ENCODE measurements around the gene ADGRL1.

DNA sequence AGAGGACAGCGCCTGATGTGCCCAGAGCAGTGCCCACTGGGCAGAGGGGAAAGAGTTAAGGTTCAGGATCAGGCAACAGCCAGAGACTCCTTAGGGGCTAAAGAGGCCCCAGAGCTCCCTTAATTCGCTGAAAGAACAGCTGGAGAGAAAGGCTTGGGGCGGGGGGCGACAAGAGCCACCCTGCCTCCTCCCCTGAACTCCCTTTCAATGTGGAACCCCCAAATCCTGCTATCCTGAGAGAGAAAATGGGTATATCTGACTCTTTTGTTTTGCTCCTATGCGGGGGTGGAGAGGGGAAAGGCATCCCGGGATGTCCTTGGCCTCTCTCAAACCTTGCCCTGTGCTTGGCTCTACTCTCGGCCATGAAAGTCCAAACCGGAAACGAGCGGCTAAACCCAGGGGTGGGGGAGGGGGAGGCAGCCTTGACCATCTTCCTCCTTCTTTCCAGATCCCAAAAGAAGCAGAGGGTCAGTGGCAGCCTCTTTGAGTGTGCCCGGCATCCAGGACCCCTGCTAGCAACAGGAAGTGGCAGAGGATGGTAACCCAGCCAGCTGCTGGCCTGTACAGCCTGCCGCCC is 93.1 kb downstream of the ADGRL1 start:
- TF ChIP-seq, protein P1, sequence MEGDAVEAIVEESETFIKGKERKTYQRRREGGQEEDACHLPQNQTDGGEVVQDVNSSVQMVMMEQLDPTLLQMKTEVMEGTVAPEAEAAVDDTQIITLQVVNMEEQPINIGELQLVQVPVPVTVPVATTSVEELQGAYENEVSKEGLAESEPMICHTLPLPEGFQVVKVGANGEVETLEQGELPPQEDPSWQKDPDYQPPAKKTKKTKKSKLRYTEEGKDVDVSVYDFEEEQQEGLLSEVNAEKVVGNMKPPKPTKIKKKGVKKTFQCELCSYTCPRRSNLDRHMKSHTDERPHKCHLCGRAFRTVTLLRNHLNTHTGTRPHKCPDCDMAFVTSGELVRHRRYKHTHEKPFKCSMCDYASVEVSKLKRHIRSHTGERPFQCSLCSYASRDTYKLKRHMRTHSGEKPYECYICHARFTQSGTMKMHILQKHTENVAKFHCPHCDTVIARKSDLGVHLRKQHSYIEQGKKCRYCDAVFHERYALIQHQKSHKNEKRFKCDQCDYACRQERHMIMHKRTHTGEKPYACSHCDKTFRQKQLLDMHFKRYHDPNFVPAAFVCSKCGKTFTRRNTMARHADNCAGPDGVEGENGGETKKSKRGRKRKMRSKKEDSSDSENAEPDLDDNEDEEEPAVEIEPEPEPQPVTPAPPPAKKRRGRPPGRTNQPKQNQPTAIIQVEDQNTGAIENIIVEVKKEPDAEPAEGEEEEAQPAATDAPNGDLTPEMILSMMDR (conservative IDR thresholded peaks at IDR 0.05), result no peak
- no peak for TF ChIP-seq ZFX (IDR thresholded peaks at IDR 0.05)
